GM23248 (cell line): Measurements from ENCODE around the gene NR3C1. TPM values are rescaled to one million over a fixed set of nuclear protein-coding genes. Genes with fewer than 3 reads are reported as not detected.

Experiments
- DNase-seq: peaks from one replicate; pipeline ENCODE4 v3.0.0-alpha.2; 2015
- H2AFZ ChIP-seq: fragments of 200-600 bp; sonication (generic); 2 replicates; pipeline ENCODE4 v1.6.1; 2016; ENCODE audit warnings: antibody characterized with exemption
- H3F3A ChIP-seq: fragments of 200-600 bp; sonication (generic); 2 replicates; pipeline ENCODE4 v1.6.1; 2016; ENCODE audit warnings: mild to moderate bottlenecking, antibody characterized with exemption, mixed run types; ENCODE audit not compliant: insufficient read depth
- H3K27ac ChIP-seq: fragments of 200-600 bp; sonication (generic); 2 replicates; pipeline ENCODE4 v1.5.1; 2016; ENCODE audit warnings: mild to moderate bottlenecking
- H3K27me3 ChIP-seq: fragments of 200-600 bp; sonication (generic); replicated peaks from 2 replicates; pipeline ENCODE4 v1.6.1; 2016; ENCODE audit warnings: mild to moderate bottlenecking; ENCODE audit not compliant: insufficient read depth
- H3K36me3 ChIP-seq: fragments of 200-600 bp; sonication (generic); 2 replicates; pipeline ENCODE4 v1.6.1; 2016; ENCODE audit warnings: low read depth, mild to moderate bottlenecking
- H3K4me1 ChIP-seq: fragments of 200-600 bp; sonication (generic); 2 replicates; pipeline ENCODE4 v1.6.1; 2016; ENCODE audit warnings: mild to moderate bottlenecking; ENCODE audit not compliant: insufficient read depth
- H3K4me2 ChIP-seq: fragments of 200-600 bp; sonication (generic); one replicate; pipeline ENCODE4 v1.6.1; 2016; ENCODE audit warnings: mild to moderate bottlenecking; ENCODE audit not compliant: unreplicated experiment
- H3K4me3 ChIP-seq: fragments of 200-600 bp; sonication (generic); 2 replicates; pipeline ENCODE4 v1.5.1; 2016; ENCODE audit warnings: mild to moderate bottlenecking
- H3K79me2 ChIP-seq: fragments of 200-600 bp; sonication (generic); 2 replicates; pipeline ENCODE4 v1.6.1; 2016; ENCODE audit warnings: mild to moderate bottlenecking; ENCODE audit not compliant: insufficient read depth
- H3K9ac ChIP-seq: fragments of 200-600 bp; sonication (generic); 2 replicates; pipeline ENCODE4 v1.6.1; 2016; ENCODE audit warnings: mild to moderate bottlenecking
- H3K9me2 ChIP-seq: fragments of 200-600 bp; sonication (generic); 2 replicates; pipeline ENCODE4 v1.6.1; 2016; ENCODE audit warnings: mixed run types, mild to moderate bottlenecking, moderate library complexity; ENCODE audit not compliant: insufficient read depth
- H3K9me3 ChIP-seq: fragments of 200-600 bp; sonication (generic); one replicate; pipeline ENCODE4 v1.6.1; 2017; ENCODE audit warnings: low read depth
- H4K20me1 ChIP-seq: fragments of 200-600 bp; sonication (generic); 2 replicates; pipeline ENCODE4 v1.6.0; 2016; ENCODE audit not compliant: insufficient read depth
- EZH2 ChIP-seq: fragments of 200-600 bp; sonication (generic); IDR thresholded peaks from 2 replicates; pipeline ENCODE4 v1.6.1; 2018; ENCODE audit warnings: antibody characterized with exemption, mild to moderate bottlenecking; ENCODE audit not compliant: insufficient read depth, poor library complexity, severe bottlenecking
- EZH2phosphoT487 ChIP-seq: fragments of 200-600 bp; sonication (generic); IDR thresholded peaks from 2 replicates; pipeline ENCODE4 v1.6.1; 2018; ENCODE audit warnings: antibody characterized with exemption, moderate library complexity, mild to moderate bottlenecking, low read depth; ENCODE audit not compliant: insufficient read depth
- WGBS, 2 experiments: methylation state at CpG; one replicate each; pipeline ENCODE4 v1.1.6; 2015 to 2017; ENCODE audit warnings: low lambda C conversion rate in 2 of 2, low coverage in 1 of 2; ENCODE audit errors: missing lambda C conversion rate in 2 of 2; 5-methylcytosine and 5-hydroxymethylcytosine counted together
- in situ Hi-C: fragments of 300-500 bp; cut with MboI; formaldehyde crosslinking; loops from 2 replicates; pipeline ENCODE4 v1.15.0; 2020
- polyA plus RNA-seq: library from polyadenylated mRNA; unstranded; fragments of >200 nt; fragmentation: Nextera tagmentation; extraction: Ambion mirVana; gene quantifications from 2 replicates; pipeline ENCODE4 v1.2.1, GENCODE V29; 2016
- total RNA-seq: library from RNA; depleted of rRNA; stranded (reverse); fragments of >200 nt; shearing (Covaris generic); gene quantifications from 2 replicates; pipeline ENCODE4 v1.2.3, GENCODE V29; 2014

NR3C1 gene
- total and polyA plus RNA-seq, 2 experiments from 2014 or later, result 103 to 121 TPM

DNA sequence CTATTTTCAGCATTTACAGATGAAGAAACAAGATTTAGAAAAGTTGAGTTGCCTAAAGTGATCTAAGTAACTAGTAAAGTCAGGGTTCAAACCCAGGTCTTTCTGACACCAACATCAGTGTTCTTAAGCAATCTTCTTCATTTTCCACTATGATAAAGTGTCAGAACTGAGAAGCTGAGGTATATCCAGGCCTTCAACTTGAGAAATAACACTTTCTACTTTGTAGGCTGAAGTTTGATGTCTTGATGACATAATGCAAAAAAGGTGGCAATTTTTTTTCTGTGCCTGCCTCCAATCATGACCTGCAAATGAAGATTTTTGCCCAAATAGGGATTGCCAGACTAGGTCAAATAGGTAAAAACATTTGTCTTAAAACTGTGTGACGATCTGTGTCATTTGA lies 81.3 kb downstream of the NR3C1 start:
- peak overlapping the region; percentile 31; the same call in 1 of the 2 replicates for H3K27ac ChIP-seq
- no peaks in the 10 kb centered on the region for H3K9me3 ChIP-seq
- no peak overlapping the region for H2AFZ ChIP-seq
- no peaks in the 10 kb centered on the region for H3K27me3 ChIP-seq
- H3K79me2 ChIP-seq, result peaks cover 100% of the 10 kb centered on the region
- H3K4me2 ChIP-seq, result peak overlapping the region; percentile 21
- H3K4me3 ChIP-seq, result no peak overlapping the region
- WGBS, 2 experiments, result 100% methylated on average over 1 of the region's 1 CpG
- TF ChIP-seq EZH2phosphoT487 (no peak), EZH2 (no peak)
- in situ Hi-C loops, result no loop called here
- no peak for DNase-seq
- H3K9me2 ChIP-seq, result no peaks in the 10 kb centered on the region
- peaks cover 24% of the 10 kb centered on the region; the same call in 1 of the 2 replicates for H4K20me1 ChIP-seq
- H3K36me3 ChIP-seq, result no peaks in the 10 kb centered on the region
- peaks cover 48% of the 10 kb centered on the region for H3K4me1 ChIP-seq
- no peak overlapping the region for H3K9ac ChIP-seq
- peaks cover 43% of the 10 kb centered on the region for H3F3A ChIP-seq

DNA sequence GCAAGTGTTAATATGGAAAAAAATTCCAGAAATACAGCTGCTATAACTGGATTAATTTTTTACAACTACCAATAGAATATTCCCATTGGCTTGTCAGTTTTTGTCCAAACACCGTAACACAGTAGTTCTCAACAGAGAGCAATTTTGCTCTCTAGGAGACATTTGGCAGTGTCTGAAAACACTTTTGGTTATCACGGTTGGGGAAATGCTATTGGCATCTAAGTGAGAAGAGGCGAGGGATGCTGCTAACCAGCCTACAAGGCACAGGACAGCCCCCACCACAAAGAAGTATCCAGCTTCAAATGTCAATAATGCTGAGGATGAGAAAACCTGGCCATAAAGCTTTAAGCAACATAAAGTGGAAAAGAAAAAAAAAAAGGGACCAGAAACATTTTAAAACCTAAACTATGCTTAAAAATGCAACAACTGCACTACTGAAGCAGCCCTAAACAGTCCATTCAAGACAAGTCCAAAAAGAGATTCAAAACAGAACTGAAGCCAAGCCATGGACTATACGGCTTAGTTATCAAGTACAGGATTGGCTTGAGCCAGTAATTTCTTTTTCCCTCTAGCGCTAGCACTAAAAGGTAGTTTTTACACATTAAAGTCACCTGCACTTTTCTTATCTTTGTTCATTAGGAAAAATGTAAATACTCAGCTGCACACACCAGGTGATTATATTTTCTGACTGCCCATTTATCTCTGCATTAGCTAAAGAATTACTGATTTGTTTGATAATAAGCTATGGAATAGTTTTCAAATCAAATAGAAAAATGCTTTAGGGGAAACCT lies 83.9 kb downstream of the NR3C1 start:
- Histone ChIP-seq H3K9me2 (no peaks in the 10 kb centered on the region), H3K9me3 (no peaks in the 10 kb centered on the region), H3K27ac (peak overlapping the region; percentile 68), H3K9ac (no peak overlapping the region), H3K79me2 (peaks cover 99% of the 10 kb centered on the region), H2AFZ (no peak overlapping the region), H3F3A (peaks cover 62% of the 10 kb centered on the region), H4K20me1 (peaks cover 29% of the 10 kb centered on the region; the same call in 1 of the 2 replicates), H3K4me3 (no peak overlapping the region), H3K4me1 (peaks cover 71% of the 10 kb centered on the region), H3K4me2 (no peak overlapping the region), H3K36me3 (no peaks in the 10 kb centered on the region), H3K27me3 (no peaks in the 10 kb centered on the region)
- TF ChIP-seq EZH2 (no peak), EZH2phosphoT487 (no peak)
- DNase-seq, result no peak
- WGBS, 2 experiments, result 67 to 68% methylated on average over 5 of the region's 5 CpGs
- in situ Hi-C loops, result no loop called here

DNA sequence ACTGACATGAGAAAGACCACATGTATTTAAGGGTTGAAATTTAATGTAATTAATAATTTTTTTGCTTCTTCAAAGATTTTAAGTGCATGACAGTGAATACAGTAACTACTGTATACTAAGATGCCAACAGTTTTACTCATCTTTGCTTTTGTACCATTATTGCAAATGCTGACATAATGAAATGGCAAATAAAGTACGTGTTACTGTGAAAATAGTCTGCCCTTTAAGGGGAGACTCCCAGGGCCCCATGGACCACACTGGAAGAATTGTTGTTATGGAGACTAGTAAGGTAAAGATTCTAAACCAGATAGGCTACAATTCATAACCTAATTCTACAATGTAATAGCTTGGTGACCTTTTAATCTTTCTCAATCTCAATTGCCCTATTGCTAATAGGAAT lies 84.7 kb downstream of the NR3C1 start:
- TF ChIP-seq EZH2phosphoT487, result no peak
- Histone ChIP-seq H3K27ac (peak overlapping the region; percentile 68), H3K36me3 (peaks cover 2% of the 10 kb centered on the region; the same call in 1 of the 2 replicates), H3K79me2 (peaks cover 99% of the 10 kb centered on the region), H3K4me3 (no peak overlapping the region), H3K9me3 (no peaks in the 10 kb centered on the region), H4K20me1 (peaks cover 29% of the 10 kb centered on the region; the same call in 1 of the 2 replicates), H3K4me2 (peak overlapping the region; percentile 11), H3K9ac (no peak overlapping the region), H2AFZ (no peak overlapping the region), H3K9me2 (no peaks in the 10 kb centered on the region), H3K27me3 (no peaks in the 10 kb centered on the region), H3F3A (peaks cover 70% of the 10 kb centered on the region), H3K4me1 (peaks cover 79% of the 10 kb centered on the region)
- in situ Hi-C loops, result no loop called here
- WGBS, 2 experiments, result 51 to 59% methylated on average over 1 of the region's 1 CpG
- DNase-seq, result peak; percentile 57

DNA sequence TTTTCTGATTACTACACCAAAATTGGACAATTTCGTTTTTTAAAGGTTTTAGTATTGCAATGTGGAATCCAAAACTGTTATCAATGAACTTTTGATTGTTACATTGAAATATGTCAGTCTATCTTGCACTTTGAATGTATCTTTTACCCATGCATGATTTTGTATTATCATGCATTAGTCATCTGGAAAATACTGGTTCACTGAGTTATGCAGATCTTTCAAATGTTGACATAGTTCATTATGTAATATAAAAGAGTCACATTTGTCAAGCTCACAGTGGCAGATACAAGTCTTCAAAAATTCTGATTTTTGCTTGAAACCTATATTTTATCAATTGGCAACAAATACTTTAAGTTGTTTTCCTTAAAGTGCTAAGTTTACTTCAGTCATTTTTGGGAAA lies 85.2 kb downstream of the NR3C1 start:
- TF ChIP-seq EZH2 (no peak), EZH2phosphoT487 (no peak)
- H3K4me1 ChIP-seq, result peaks cover 84% of the 10 kb centered on the region
- peak overlapping the region; percentile 68 for H3K27ac ChIP-seq
- no peak overlapping the region for H3K4me3 ChIP-seq
- peak; percentile 50 for DNase-seq
- WGBS, 2 experiments, result 86 to 89% methylated on average over 1 of the region's 1 CpG
- no peak overlapping the region for H3K4me2 ChIP-seq
- H3K79me2 ChIP-seq, result peaks cover 99% of the 10 kb centered on the region
- no peaks in the 10 kb centered on the region for H3K9me3 ChIP-seq
- peaks cover 75% of the 10 kb centered on the region for H3F3A ChIP-seq
- in situ Hi-C loops, result no loop called here
- H3K36me3 ChIP-seq, result peaks cover 6% of the 10 kb centered on the region; the same call in 1 of the 2 replicates
- peaks cover 29% of the 10 kb centered on the region; the same call in 1 of the 2 replicates for H4K20me1 ChIP-seq
- no peaks in the 10 kb centered on the region for H3K9me2 ChIP-seq
- no peak overlapping the region for H2AFZ ChIP-seq
- H3K9ac ChIP-seq, result no peak overlapping the region
- no peaks in the 10 kb centered on the region for H3K27me3 ChIP-seq
